DOHH2 (cell line): ENCODE measurements around the gene PRKAR1B.

Experiments
- H3F3A ChIP-seq: fragments of 200-600 bp; sonication (generic), shearing (Covaris generic); 2 replicates; pipeline ENCODE4 v1.6.0; 2016; ENCODE audit warnings: antibody characterized with exemption, mild to moderate bottlenecking; ENCODE audit not compliant: control insufficient read depth, insufficient read depth
- H3K27ac ChIP-seq: fragments of 200-600 bp; sonication (generic); 2 replicates; pipeline ENCODE4 v1.5.1; 2014; ENCODE audit warnings: low read depth, mild to moderate bottlenecking, low read length, moderate library complexity
- H3K27me3 ChIP-seq: fragments of 200-600 bp; sonication (generic); 2 replicates; pipeline ENCODE4 v1.6.1; 2014; ENCODE audit warnings: mild to moderate bottlenecking, low read length, mixed read lengths; ENCODE audit not compliant: control insufficient read depth
- H3K36me3 ChIP-seq: fragments of 200-600 bp; sonication (generic); 2 replicates; pipeline ENCODE4 v1.6.1; 2014; ENCODE audit warnings: mild to moderate bottlenecking, low read length, moderate library complexity, mixed read lengths; ENCODE audit not compliant: control insufficient read depth
- H3K4me1 ChIP-seq: fragments of 200-600 bp; sonication (generic); 2 replicates; pipeline ENCODE4 v1.6.1; 2014; ENCODE audit warnings: mild to moderate bottlenecking, low read length, mixed read lengths; ENCODE audit not compliant: control insufficient read depth
- H3K4me2 ChIP-seq: fragments of 200-600 bp; sonication (generic); 2 replicates; pipeline ENCODE4 v1.6.0; 2014; ENCODE audit warnings: mild to moderate bottlenecking, low read length, moderate library complexity
- H3K4me3 ChIP-seq: fragments of 200-600 bp; sonication (generic); 2 replicates; pipeline ENCODE4 v1.5.1; 2014; ENCODE audit warnings: mild to moderate bottlenecking, low read length, mixed read lengths
- H3K79me2 ChIP-seq: fragments of 200-600 bp; sonication (generic); 2 replicates; pipeline ENCODE4 v1.6.1; 2014; ENCODE audit warnings: mild to moderate bottlenecking, low read length, mixed read lengths; ENCODE audit not compliant: control insufficient read depth
- H3K9me2 ChIP-seq: fragments of 200-600 bp; sonication (generic); replicated peaks from 2 replicates; pipeline ENCODE4 v1.6.1; 2014; ENCODE audit warnings: mild to moderate bottlenecking, low read length, mixed read lengths; ENCODE audit not compliant: control insufficient read depth
- H3K9me3 ChIP-seq: fragments of 200-600 bp; sonication (generic); 2 replicates; pipeline ENCODE4 v1.6.1; 2014; ENCODE audit warnings: antibody characterized with exemption, low read length, mixed read lengths; ENCODE audit not compliant: control insufficient read depth, insufficient read depth
- H4K20me1 ChIP-seq: fragments of 200-600 bp; sonication (generic); 2 replicates; pipeline ENCODE4 v1.6.0; 2014; ENCODE audit warnings: low read depth, mild to moderate bottlenecking, antibody characterized with exemption, low read length, moderate library complexity; ENCODE audit not compliant: control insufficient read depth, insufficient read depth
- EZH2phosphoT487 ChIP-seq: fragments of 200-600 bp; sonication (generic); IDR thresholded peaks from 2 replicates; pipeline ENCODE4 v1.6.1; 2017; ENCODE audit warnings: borderline replicate concordance, mild to moderate bottlenecking, antibody characterized with exemption, low read length, moderate library complexity, mixed read lengths
- TF ChIP-seq, protein P1 (sequence below): fragments of 200-600 bp; sonication (generic); IDR thresholded peaks from one replicate; pipeline ENCODE4 v1.5.1; 2014; ENCODE audit warnings: antibody characterized with exemption, mild to moderate bottlenecking, low read depth, low read length; ENCODE audit not compliant: poor library complexity, severe bottlenecking

PRKAR1B gene

DNA sequence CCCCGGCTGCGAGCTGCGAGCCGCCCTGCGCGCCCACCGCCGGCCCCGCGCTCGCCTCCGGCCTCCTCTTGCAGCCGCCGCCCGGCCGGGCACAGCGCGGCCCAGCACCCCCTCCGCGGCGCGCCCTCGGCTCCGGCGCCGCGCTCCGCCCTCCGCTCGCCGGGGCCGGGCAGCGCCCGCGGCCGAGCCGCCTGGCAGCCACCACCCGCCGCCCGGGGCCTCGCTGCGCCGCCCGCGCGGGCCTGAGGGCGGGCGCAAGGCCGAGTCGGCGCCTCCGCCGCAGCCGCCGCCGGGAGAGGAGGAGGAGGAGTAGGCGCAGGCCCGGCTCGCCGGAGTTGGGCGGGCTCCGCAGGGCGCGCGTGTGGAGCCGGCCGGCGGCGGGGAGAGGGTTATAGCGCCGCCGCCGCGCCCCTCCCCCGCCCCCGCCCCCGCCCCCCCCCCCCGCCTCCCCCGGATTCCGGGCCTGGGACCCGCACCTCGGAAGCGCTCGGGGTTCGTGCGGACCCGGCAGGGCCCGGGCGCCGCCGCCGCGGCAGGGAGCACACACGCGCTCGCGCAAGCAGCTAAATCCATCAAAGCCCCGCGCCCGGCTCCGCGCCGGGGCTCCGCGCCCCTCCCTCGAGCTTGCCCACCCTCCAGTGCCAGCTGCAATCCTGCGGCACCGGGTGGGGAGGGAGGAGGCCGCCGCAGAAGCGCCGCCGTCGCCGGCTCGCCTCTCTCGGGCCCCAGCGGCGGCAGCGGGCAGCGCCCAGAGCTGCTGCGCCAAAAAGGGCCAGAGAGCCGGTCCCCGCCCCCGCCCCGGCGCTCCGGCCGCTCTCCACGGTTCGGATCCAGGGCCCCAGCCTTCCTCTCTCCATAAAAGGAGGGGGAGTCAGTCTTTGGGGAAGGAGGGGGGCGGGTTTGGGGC lies 207.3 kb downstream of the PRKAR1B start, which contains the start of gene PDGFA:
Gene PDGFA (minus strand): TSS at position 363 of the 907 bp plus-strand sequence. CDS start 845 bp downstream, outside the sequence.
- peaks cover 15% of the 10 kb centered on the region for H3K4me1 ChIP-seq
- H3F3A ChIP-seq: no peaks in the 10 kb centered on the region
- H3K4me2 ChIP-seq: no peak within 1 kb of the TSS; the same call in 1 of the 2 replicates
- 0 out of 2 replicates have a peak, but pooled peaks cover 4% of the 10 kb centered on the region for H4K20me1 ChIP-seq
- H3K27ac ChIP-seq: no peak within 1 kb of the TSS
- H3K9me3 ChIP-seq: no peaks in the 10 kb centered on the region
- no peak for TF ChIP-seq EZH2phosphoT487
- TF ChIP-seq, protein P1, sequence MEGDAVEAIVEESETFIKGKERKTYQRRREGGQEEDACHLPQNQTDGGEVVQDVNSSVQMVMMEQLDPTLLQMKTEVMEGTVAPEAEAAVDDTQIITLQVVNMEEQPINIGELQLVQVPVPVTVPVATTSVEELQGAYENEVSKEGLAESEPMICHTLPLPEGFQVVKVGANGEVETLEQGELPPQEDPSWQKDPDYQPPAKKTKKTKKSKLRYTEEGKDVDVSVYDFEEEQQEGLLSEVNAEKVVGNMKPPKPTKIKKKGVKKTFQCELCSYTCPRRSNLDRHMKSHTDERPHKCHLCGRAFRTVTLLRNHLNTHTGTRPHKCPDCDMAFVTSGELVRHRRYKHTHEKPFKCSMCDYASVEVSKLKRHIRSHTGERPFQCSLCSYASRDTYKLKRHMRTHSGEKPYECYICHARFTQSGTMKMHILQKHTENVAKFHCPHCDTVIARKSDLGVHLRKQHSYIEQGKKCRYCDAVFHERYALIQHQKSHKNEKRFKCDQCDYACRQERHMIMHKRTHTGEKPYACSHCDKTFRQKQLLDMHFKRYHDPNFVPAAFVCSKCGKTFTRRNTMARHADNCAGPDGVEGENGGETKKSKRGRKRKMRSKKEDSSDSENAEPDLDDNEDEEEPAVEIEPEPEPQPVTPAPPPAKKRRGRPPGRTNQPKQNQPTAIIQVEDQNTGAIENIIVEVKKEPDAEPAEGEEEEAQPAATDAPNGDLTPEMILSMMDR: no peak
- H3K36me3 ChIP-seq: no peaks in the 10 kb centered on the region
- no peaks in the 10 kb centered on the region for H3K79me2 ChIP-seq
- peaks cover 48% of the 10 kb centered on the region for H3K27me3 ChIP-seq
- no peak within 1 kb of the TSS for H3K4me3 ChIP-seq
- no peaks in the 10 kb centered on the region for H3K9me2 ChIP-seq

DNA sequence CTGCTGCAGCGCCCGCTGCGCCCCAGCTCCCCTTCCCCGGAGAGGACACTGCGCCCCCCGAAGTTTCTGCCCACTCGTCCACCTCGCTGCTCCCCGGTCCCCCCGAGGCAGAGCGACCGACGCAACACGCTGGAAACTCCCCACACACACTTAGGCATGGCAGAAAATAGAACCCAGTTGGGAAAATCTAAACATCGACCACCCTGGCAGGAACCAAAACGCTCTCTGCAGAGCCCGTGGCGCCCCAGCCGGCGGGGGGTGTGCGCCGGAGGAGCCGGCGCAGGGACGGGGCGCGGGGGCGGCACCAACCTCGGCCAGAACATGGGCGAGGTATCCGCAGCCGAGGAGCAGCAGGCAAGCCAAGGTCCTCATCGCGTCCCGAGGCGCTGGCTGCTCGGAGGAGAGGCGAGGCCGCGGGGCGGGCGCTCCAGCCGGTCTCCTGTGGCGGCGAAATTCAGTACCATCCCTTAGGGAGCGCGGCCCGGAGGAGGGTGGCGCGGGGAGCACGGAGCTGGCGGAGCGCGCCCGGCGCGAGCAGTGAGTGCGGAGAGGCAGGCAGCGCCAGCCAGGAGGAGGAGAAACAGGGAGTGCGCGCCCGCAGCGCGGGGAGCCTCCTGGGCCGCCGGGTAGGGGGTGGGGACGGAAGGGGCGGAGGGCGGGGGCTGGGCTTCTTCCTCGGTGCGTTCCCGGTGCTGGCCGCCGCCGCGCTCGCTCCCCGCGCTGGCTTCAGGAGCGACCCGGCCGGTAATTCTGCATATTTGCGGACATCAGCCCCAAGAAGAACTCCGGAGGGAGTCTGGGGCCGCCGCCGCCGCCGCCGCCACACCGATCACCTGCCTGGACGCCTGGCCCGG lies 208.2 kb downstream of the PRKAR1B start:
- H3K9me2 ChIP-seq: no peaks in the 10 kb centered on the region
- no peak overlapping the region for H3K27ac ChIP-seq
- no peak overlapping the region for H3K4me2 ChIP-seq
- 0 out of 2 replicates have a peak, but pooled peaks have one; percentile 36 for TF ChIP-seq EZH2phosphoT487
- TF ChIP-seq, protein P1: no peak
- H3K4me1 ChIP-seq: peaks cover 15% of the 10 kb centered on the region
- H3K36me3 ChIP-seq: no peaks in the 10 kb centered on the region
- peaks cover 48% of the 10 kb centered on the region for H3K27me3 ChIP-seq
- H3F3A ChIP-seq: no peaks in the 10 kb centered on the region
- H3K4me3 ChIP-seq: no peak overlapping the region
- 0 out of 2 replicates have a peak, but pooled peaks cover 4% of the 10 kb centered on the region for H4K20me1 ChIP-seq
- H3K79me2 ChIP-seq: no peaks in the 10 kb centered on the region
- no peaks in the 10 kb centered on the region for H3K9me3 ChIP-seq

DNA sequence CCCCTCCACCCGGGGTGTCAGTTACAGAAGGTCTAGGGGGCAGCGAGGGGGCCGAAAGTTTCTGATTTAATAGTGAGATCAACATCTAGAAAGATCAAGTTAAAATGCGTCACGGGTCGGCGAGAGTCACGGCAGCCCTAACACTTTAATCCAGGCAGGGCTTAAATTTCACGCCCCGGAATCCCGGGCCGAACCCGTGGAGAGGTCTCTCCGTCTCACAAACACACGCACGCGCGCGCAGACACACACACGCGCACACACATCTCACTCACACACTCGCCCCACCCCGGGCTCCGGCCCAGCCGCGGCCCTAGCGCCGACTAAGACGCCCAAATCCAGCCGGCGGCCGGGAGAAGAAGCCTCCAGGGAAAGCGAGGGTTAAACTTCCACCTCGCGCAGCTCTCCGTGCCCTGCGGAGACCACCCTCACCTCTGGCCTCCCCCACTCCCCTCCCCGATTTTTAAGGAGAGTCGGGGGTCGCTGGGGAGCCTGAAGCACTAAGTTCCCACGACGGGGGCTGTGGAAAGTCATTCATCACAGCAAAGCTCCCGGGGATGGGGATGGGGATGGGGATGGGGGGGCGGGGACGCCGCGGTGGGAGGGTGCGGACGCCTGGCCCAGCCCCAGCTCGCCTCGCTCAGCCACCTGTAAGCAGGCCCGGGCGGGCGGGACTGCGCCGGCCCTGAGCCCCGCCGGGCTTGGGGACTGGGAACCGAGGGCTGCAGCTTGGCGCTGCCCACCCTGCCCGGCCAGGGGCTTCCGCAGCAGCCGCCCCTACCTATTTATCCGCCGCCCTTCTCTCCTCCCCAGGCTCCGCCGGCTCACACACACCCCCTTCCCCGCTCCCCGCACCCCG lies 209.1 kb downstream of the PRKAR1B start:
- Histone ChIP-seq H3K4me2 (no peak overlapping the region), H3K27me3 (peaks cover 44% of the 10 kb centered on the region), H4K20me1 (0 out of 2 replicates have a peak, but pooled peaks cover 2% of the 10 kb centered on the region), H3K4me3 (no peak overlapping the region), H3F3A (no peaks in the 10 kb centered on the region), H3K27ac (no peak overlapping the region), H3K9me2 (no peaks in the 10 kb centered on the region), H3K36me3 (no peaks in the 10 kb centered on the region), H3K79me2 (no peaks in the 10 kb centered on the region), H3K9me3 (no peaks in the 10 kb centered on the region), H3K4me1 (peaks cover 15% of the 10 kb centered on the region)
- 0 out of 2 replicates have a peak, but pooled peaks have one; percentile 52 for TF ChIP-seq EZH2phosphoT487
- TF ChIP-seq, protein P1: no peak
